Measurements from ENCODE around the gene CRELD2.

GRCh38 chr22:49922926-49923325, 4.5 kb downstream of the CRELD2 start:
- no peak for TF ChIP-seq EZH2 (IDR thresholded peaks at IDR 0.05; ENCODE audit: borderline replicate concordance, low read length)
- no peak for TF ChIP-seq CTCF (IDR thresholded peaks at IDR 0.05; ENCODE audit: low read length)

Measured in OCI-LY1 (cell line).